GM12801 (cell line): ENCODE data around the gene CASK.

Experiments
- CTCF ChIP-seq: IDR thresholded peaks from one replicate; pipeline ENCODE4 v1.5.1; 2011; ENCODE audit warnings: control low read depth; ENCODE audit not compliant: insufficient read length; ENCODE audit errors: extremely low read depth

CASK gene

GRCh38 chrX:41688835-41689234 is 234.5 kb downstream of the CASK start, which contains the start of gene GPR34:
TSS of gene GPR34 (plus strand) at chrX:41688973. CDS start at chrX:41695634, 6,661 bp downstream.
- TF ChIP-seq CTCF: no peak

- TF ChIP-seq CTCF: no peak
Observed at GRCh38 chrX:41688156-41688555, 235.2 kb downstream of the CASK start.

GRCh38 chrX:41686788-41687187 is 236.6 kb downstream of the CASK start:
- TF ChIP-seq CTCF: no peak

GRCh38 chrX:41684940-41685339 is 238.4 kb downstream of the CASK start:
- no peak for TF ChIP-seq CTCF

GRCh38 chrX:41684138-41684537 is 239.2 kb downstream of the CASK start:
- no peak for TF ChIP-seq CTCF

GRCh38 chrX:41677183-41678060 is 245.9 kb downstream of the CASK start:
- no peak for TF ChIP-seq CTCF

GRCh38 chrX:41672643-41673042 is 250.7 kb downstream of the CASK start:
- no peak for TF ChIP-seq CTCF
